WERI-Rb-1 (cell line): Measurements from ENCODE around the gene WDR74.

Source experiments
- DNase-seq: peaks from one replicate; pipeline ENCODE4 v3.0.0-alpha.2; 2020
- H3K27ac ChIP-seq: fragments of 250-450 bp; sonication (Bioruptor Pico); 2 replicates; pipeline ENCODE4 v1.5.1; 2020; ENCODE audit warnings: mild to moderate bottlenecking, moderate library complexity
- H3K27me3 ChIP-seq: fragments of 250-450 bp; sonication (Bioruptor Pico); 2 replicates; pipeline ENCODE4 v1.5.1; 2021; ENCODE audit warnings: mild to moderate bottlenecking, low read depth, moderate library complexity; ENCODE audit not compliant: insufficient read depth, severe bottlenecking
- H3K36me3 ChIP-seq: fragments of 250-450 bp; sonication (Bioruptor Pico); 2 replicates; pipeline ENCODE4 v1.5.1; 2020; ENCODE audit warnings: mild to moderate bottlenecking, moderate library complexity
- H3K4me3 ChIP-seq: 2 replicates; pipeline ENCODE4 v1.5.1; 2011; ENCODE audit warnings: low read depth, mild to moderate bottlenecking, control low read depth, low read length
- H3K9me3 ChIP-seq: fragments of 250-450 bp; sonication (Bioruptor Pico); 2 replicates; pipeline ENCODE4 v1.5.1; 2021; ENCODE audit warnings: mild to moderate bottlenecking, moderate library complexity; ENCODE audit not compliant: severe bottlenecking
- CTCF ChIP-seq: IDR thresholded peaks from 2 replicates; pipeline ENCODE4 v1.5.1; 2011; ENCODE audit warnings: low read depth, mild to moderate bottlenecking, control low read depth, inconsistent platforms, low read length

WDR74 gene

GRCh38 chr11:62839050-62839945 lies at the start of gene WDR74:
WDR74 (minus strand) TSS chr11:62839590; CDS start chr11:62839570, 20 bp downstream.
- H3K4me3 ChIP-seq = peak within 1 kb of the TSS; percentile 83
- peak; percentile 83 for DNase-seq
- H3K9me3 ChIP-seq = no peaks in the 10 kb centered on the region
- H3K27ac ChIP-seq = peak within 1 kb of the TSS; percentile 98
- peaks cover 4% of the 10 kb centered on the region for H3K27me3 ChIP-seq
- no peak for TF ChIP-seq CTCF
- H3K36me3 ChIP-seq = peaks cover 27% of the 10 kb centered on the region

DNA sequence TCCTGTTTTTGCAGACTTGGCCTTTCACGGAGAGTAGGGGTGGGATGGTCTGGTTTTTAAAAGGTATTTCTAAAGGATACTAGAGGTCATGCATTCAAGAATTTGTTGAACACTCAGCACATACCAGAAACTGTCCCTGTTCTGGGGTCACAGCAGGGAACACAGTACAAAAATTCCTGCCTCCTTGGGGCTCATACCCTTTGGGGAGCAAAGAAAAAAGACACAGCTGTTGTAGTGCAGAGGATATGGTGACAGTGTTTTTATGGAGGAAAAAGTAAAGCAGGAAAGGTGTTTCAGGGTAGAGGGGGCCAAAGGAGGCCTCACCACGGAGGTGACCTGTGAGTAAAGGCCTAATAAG lies 49.7 kb upstream of the WDR74 start:
- H3K4me3 ChIP-seq = no peak overlapping the region
- no peak for DNase-seq
- H3K36me3 ChIP-seq = peaks cover 55% of the 10 kb centered on the region
- no peaks in the 10 kb centered on the region for H3K27me3 ChIP-seq
- peak overlapping the region; percentile 2; the same call in 1 of the 2 replicates for H3K27ac ChIP-seq
- TF ChIP-seq CTCF = no peak
- no peaks in the 10 kb centered on the region for H3K9me3 ChIP-seq

DNA sequence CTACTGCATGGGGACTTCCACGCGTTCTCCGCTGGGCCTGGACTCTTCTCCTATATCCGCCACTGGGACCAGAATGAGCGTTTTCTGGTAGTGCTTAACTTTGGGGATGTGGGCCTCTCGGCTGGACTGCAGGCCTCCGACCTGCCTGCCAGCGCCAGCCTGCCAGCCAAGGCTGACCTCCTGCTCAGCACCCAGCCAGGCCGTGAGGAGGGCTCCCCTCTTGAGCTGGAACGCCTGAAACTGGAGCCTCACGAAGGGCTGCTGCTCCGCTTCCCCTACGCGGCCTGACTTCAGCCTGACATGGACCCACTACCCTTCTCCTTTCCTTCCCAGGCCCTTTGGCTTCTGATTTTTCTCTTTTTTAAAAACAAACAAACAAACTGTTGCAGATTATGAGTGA lies 49.0 kb upstream of the WDR74 start:
- no peaks in the 10 kb centered on the region for H3K27me3 ChIP-seq
- no peak overlapping the region for H3K4me3 ChIP-seq
- H3K27ac ChIP-seq = no peak overlapping the region
- no peaks in the 10 kb centered on the region for H3K9me3 ChIP-seq
- peaks cover 62% of the 10 kb centered on the region for H3K36me3 ChIP-seq
- DNase-seq = no peak
- no peak for TF ChIP-seq CTCF

DNA sequence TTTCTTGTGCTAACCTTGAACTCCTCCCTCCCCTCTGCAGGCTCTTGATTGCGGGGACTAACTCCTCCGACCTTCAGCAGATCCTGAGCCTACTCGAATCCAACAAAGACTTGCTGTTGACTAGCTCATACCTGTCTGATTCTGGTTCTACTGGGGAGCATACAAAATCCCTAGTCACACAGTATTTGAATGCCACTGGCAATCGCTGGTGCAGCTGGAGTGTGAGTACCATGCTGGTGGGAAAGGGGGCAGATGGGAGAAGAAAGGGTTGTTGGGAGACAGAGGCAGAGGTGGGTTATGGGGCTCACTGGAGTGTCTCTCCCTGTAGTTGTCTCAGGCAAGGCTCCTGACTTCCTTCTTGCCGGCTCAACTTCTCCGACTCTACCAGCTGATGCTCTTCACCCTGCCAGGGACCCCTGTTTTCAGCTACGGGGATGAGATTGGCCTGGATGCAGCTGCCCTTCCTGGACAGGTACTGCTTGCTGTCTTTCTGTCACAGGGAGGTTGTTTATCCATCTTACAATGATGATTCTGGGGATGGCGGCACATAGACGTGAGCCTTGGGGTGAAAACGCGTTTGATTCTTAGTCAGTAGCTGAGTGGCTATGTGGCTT lies 45.9 kb upstream of the WDR74 start:
- H3K27ac ChIP-seq = no peak overlapping the region
- no peaks in the 10 kb centered on the region for H3K9me3 ChIP-seq
- H3K27me3 ChIP-seq = no peaks in the 10 kb centered on the region
- H3K4me3 ChIP-seq = no peak overlapping the region
- no peak for TF ChIP-seq CTCF
- DNase-seq = no peak
- H3K36me3 ChIP-seq = peaks cover 90% of the 10 kb centered on the region

DNA sequence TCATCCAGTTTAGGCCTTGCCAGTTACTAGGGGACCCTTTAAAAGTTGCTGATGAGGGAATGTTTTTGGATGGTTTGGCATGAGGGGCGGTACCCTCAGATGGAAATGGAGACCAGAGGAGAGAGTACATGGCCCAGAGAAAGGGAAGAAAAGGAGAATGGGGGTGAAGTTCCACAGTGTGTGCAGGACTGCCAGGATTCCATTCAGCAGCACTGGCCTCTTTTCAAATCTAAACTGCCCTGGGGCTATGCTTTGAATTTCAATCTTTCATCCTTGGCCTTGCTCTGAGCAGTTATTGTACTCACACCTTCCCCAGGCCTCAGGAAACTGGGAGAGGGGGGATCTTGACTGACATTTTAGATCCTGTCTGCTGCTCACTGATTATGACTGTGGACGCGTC lies 44.3 kb upstream of the WDR74 start:
- Histone ChIP-seq H3K36me3 (peaks cover 96% of the 10 kb centered on the region), H3K4me3 (no peak overlapping the region)

More for the DNA sequence above, 44.3 kb upstream of the WDR74 start:
- no peaks in the 10 kb centered on the region for H3K27me3 ChIP-seq
- no peak for TF ChIP-seq CTCF
- H3K27ac ChIP-seq = peak overlapping the region; percentile 98
- no peak for DNase-seq
- H3K9me3 ChIP-seq = no peaks in the 10 kb centered on the region
